WTC11 (cell line): Measurements from ENCODE around the gene RNF208. TPM values are rescaled to one million over a fixed set of nuclear protein-coding genes. Genes with fewer than 3 reads are reported as not detected.

Experiments
- ATAC-seq: fragments of 200-7000 bp; cut with Tn5 transposase; 2 replicates; pipeline ENCODE4 v1.10.0; 2021; ENCODE audit warnings: mild to moderate bottlenecking, moderate library complexity
- CTCF ChIA-PET: fragments of 300-600 bp; sonication (Branson Sonifier 250); formaldehyde crosslinking; loops from one replicate; lab custom pipeline; 2021; ENCODE audit warnings: antibody characterized with exemption; lab: Charles Lee
- POLR2A ChIA-PET: fragments of 350-600 bp; sonication (Branson Sonifier 250); formaldehyde crosslinking; loops from one replicate; lab custom pipeline; 2021; ENCODE audit warnings: antibody characterized with exemption; lab: Charles Lee
- DNase-seq: peaks from one replicate; pipeline ENCODE4 v3.0.0; 2021; ENCODE audit warnings: low spot score
- H3K27ac Mint-ChIP-seq: 2 replicates; pipeline ENCODE4 v1.8.0; 2021; ENCODE audit warnings: mixed read lengths
- H3K27me3 Mint-ChIP-seq: 2 replicates; pipeline ENCODE4 v1.8.0; 2021; ENCODE audit warnings: low read depth, mild to moderate bottlenecking, moderate library complexity, mixed read lengths
- H3K36me3 Mint-ChIP-seq: 2 replicates; pipeline ENCODE4 v1.8.0; 2021; ENCODE audit warnings: mixed read lengths
- H3K4me1 Mint-ChIP-seq: 2 replicates; pipeline ENCODE4 v1.8.0; 2022; ENCODE audit warnings: mixed read lengths
- H3K4me3 Mint-ChIP-seq: 2 replicates; pipeline ENCODE4 v1.8.0; 2021; ENCODE audit warnings: mild to moderate bottlenecking, moderate library complexity, mixed read lengths
- H3K9me3 Mint-ChIP-seq: 2 replicates; pipeline ENCODE4 v1.8.0; 2021; ENCODE audit warnings: mixed read lengths
- E2F1 ChIP-seq: sonication (generic); formaldehyde crosslinking; IDR thresholded peaks from 2 replicates; pipeline ENCODE4 v1.8.0; 2022; ENCODE audit warnings: mild to moderate bottlenecking, missing genetic modification reagents
- FOXJ3 ChIP-seq: sonication (generic); formaldehyde crosslinking; IDR thresholded peaks from 2 replicates; pipeline ENCODE4 v1.9.0; 2021; ENCODE audit warnings: missing genetic modification reagents, mild to moderate bottlenecking, borderline replicate concordance
- FOXK1 ChIP-seq: sonication (generic); formaldehyde crosslinking; IDR thresholded peaks from 2 replicates; pipeline ENCODE4 v1.8.0; 2022; ENCODE audit warnings: mild to moderate bottlenecking, moderate library complexity, missing genetic modification reagents
- GTF2I ChIP-seq: fragments of 250-450 bp; sonication (Bioruptor Pico); conservative IDR thresholded peaks from 2 replicates; pipeline ENCODE4 v1.4.0; 2021; ENCODE audit warnings: mild to moderate bottlenecking
- HMGXB4 ChIP-seq: sonication (generic); formaldehyde crosslinking; IDR thresholded peaks from 2 replicates; pipeline ENCODE4 v1.8.1; 2023; ENCODE audit warnings: mild to moderate bottlenecking, moderate library complexity, missing genetic modification reagents
- KAT7 ChIP-seq: sonication (generic); formaldehyde crosslinking; IDR thresholded peaks from 2 replicates; pipeline ENCODE4 v1.8.1; 2023; ENCODE audit warnings: missing genetic modification reagents, mild to moderate bottlenecking, borderline replicate concordance
- MXD4 ChIP-seq: fragments of 250-450 bp; sonication (Bioruptor Pico); IDR thresholded peaks from 2 replicates; pipeline ENCODE4 v1.8.0; 2021; ENCODE audit warnings: mild to moderate bottlenecking, moderate library complexity, borderline replicate concordance
- MYBL2 ChIP-seq: sonication (generic); formaldehyde crosslinking; IDR thresholded peaks from 2 replicates; pipeline ENCODE4 v1.8.1; 2023; ENCODE audit warnings: mild to moderate bottlenecking, moderate library complexity, missing genetic modification reagents
- NR3C1 ChIP-seq: sonication (generic); formaldehyde crosslinking; conservative IDR thresholded peaks from 2 replicates; pipeline ENCODE4 v1.8.1; 2023; ENCODE audit warnings: low read depth, mild to moderate bottlenecking, missing genetic modification reagents
- OVOL2 ChIP-seq: fragments of 250-450 bp; sonication (Bioruptor Pico); IDR thresholded peaks from 2 replicates; pipeline ENCODE4 v1.9.0; 2021; ENCODE audit warnings: mild to moderate bottlenecking, borderline replicate concordance
- RELA ChIP-seq: sonication (generic); formaldehyde crosslinking; IDR thresholded peaks from 2 replicates; pipeline ENCODE4 v1.8.1; 2022; ENCODE audit warnings: missing genetic modification reagents, mild to moderate bottlenecking, borderline replicate concordance
- SMAD3 ChIP-seq: sonication (generic); formaldehyde crosslinking; IDR thresholded peaks from 2 replicates; pipeline ENCODE4 v1.8.0; 2022; ENCODE audit warnings: missing genetic modification reagents, mild to moderate bottlenecking, borderline replicate concordance
- SP1 ChIP-seq: sonication (generic); formaldehyde crosslinking; conservative IDR thresholded peaks from 2 replicates; pipeline ENCODE4 v1.8.1; 2022; ENCODE audit warnings: missing genetic modification reagents
- TEAD4 ChIP-seq: sonication (generic); formaldehyde crosslinking; IDR thresholded peaks from 2 replicates; pipeline ENCODE4 v1.8.0; 2022; ENCODE audit warnings: mild to moderate bottlenecking, missing genetic modification reagents
- ZNF281 ChIP-seq: sonication (generic); formaldehyde crosslinking; IDR thresholded peaks from 2 replicates; pipeline ENCODE4 v1.8.0; 2023; ENCODE audit warnings: mild to moderate bottlenecking, missing genetic modification reagents
- ZNF416 ChIP-seq: fragments of 250-450 bp; sonication (Bioruptor Pico); IDR thresholded peaks from 2 replicates; pipeline ENCODE4 v1.9.0; 2021; ENCODE audit warnings: mild to moderate bottlenecking, inconsistent platforms
- ZNF425 ChIP-seq: fragments of 250-450 bp; sonication (Bioruptor Pico); conservative IDR thresholded peaks from 2 replicates; pipeline ENCODE4 v1.9.0; 2021; ENCODE audit warnings: mild to moderate bottlenecking
- ZSCAN18 ChIP-seq: fragments of 250-450 bp; sonication (Bioruptor Pico); IDR thresholded peaks from 2 replicates; pipeline ENCODE4 v2.1.2; 2022; ENCODE audit warnings: mild to moderate bottlenecking, moderate library complexity
- total RNA-seq: library from RNA; stranded (reverse); gene quantifications from 3 replicates; pipeline ENCODE4 v1.2.3, GENCODE V29; 2021

RNF208 gene
- total RNA-seq, 1 experiment from 2014 or later = 14.8 TPM

GRCh38 chr9:137190315-137190856 is 31.7 kb downstream of the RNF208 start (continued):
- TF ChIP-seq NR3C1 (no peak), RELA (CRISPR knock-in tag) (no peak), OVOL2 (CRISPR knock-in tag) (no peak), MYBL2 (no peak)

GRCh38 chr9:137189297-137190295 is 32.4 kb downstream of the RNF208 start:
- no peak for TF ChIP-seq SMAD3 (CRISPR knock-in tag)
- peak; percentile 60; the same call in 1 of the 2 replicates for TF ChIP-seq FOXK1 (CRISPR knock-in tag)
- ATAC-seq = no peak
- Mint-ChIP-seq H3K4me1 (peaks cover 20% of the 10 kb centered on the region), H3K9me3 (no peaks in the 10 kb centered on the region), H3K36me3 (no peaks in the 10 kb centered on the region; the same call in 1 of the 2 replicates), H3K4me3 (peak overlapping the region; percentile 92), H3K27me3 (no peaks in the 10 kb centered on the region), H3K27ac (peak overlapping the region; percentile 94; the same call in 1 of the 2 replicates)
- ChIA-PET POLR2A (interaction anchor here (0.7 to 2.3 kb wide), 7 partner anchors 11 to 51 kb away, joined by 3 to 13 read pairs (median 4); partner anchors contain the start of genes NDOR1, RNF224, TMEM203 and TPRN), CTCF (interaction anchor here (0.6 to 3.2 kb wide), 28 partner anchors 9 to 295 kb away, joined by 3 to 24 read pairs (median 5); partner anchors contain the start of genes CYSRT1, EXD3, NDOR1 and NPDC1)
- DNase-seq = no peak

- Mint-ChIP-seq H3K9me3 (no peaks in the 10 kb centered on the region), H3K4me1 (peaks cover 20% of the 10 kb centered on the region), H3K27ac (peak within 1 kb of the TSS; percentile 94), H3K4me3 (peak within 1 kb of the TSS; percentile 92), H3K27me3 (no peaks in the 10 kb centered on the region; the same call in 1 of the 2 replicates), H3K36me3 (peaks cover under 1% of the 10 kb centered on the region)
- peak; percentile 84 for ATAC-seq
- peak; percentile 92 for DNase-seq
- CTCF ChIA-PET = interaction anchor here (0.6 to 3.2 kb wide), 29 partner anchors 10 to 403 kb away, joined by 3 to 24 read pairs (median 4); partner anchors contain the start of genes CYSRT1, EXD3, NDOR1 and NPDC1
- POLR2A ChIA-PET = interaction anchor here (0.7 to 2.0 kb wide), 6 partner anchors 12 to 52 kb away, joined by 3 to 13 read pairs (median 4); partner anchors contain the start of genes NDOR1, RNF224, TMEM203 and TPRN
- TF ChIP-seq ZNF416 (CRISPR knock-in tag) (no peak), E2F1 (0 out of 2 replicates have a peak, but pooled peaks have one; percentile 27), SP1 (CRISPR knock-in tag) (peak; percentile 99), ZSCAN18 (no peak), MXD4 (CRISPR knock-in tag) (no peak), HMGXB4 (CRISPR knock-in tag) (peak; percentile 94), SMAD3 (CRISPR knock-in tag) (no peak; the same call in 1 of the 2 replicates), ZNF281 (CRISPR knock-in tag) (peak; percentile 70; the same call in 1 of the 2 replicates), GTF2I (CRISPR knock-in tag) (no peak), KAT7 (peak; percentile 94; the same call in 1 of the 2 replicates), FOXJ3 (CRISPR knock-in tag) (no peak), TEAD4 (no peak), ZNF425 (CRISPR knock-in tag) (no peak)
Observed at GRCh38 chr9:137188490-137189296, 33.3 kb downstream of the RNF208 start, which contains the start of the genes ANAPC2 and SSNA1. ANAPC2 (minus strand) TSS chr9:137188560; CDS start chr9:137188532, 28 bp downstream. SSNA1 (plus strand) TSS chr9:137188676; CDS start chr9:137188727, 51 bp downstream.
